Heart left ventricle (tissue), 13 donors: ENCODE data around the gene ULK4.

Experiments
- CTCF ChIP-seq, 12 donors: fragments of 200-600 bp; sonication (generic) in 4 of 12; IDR thresholded peaks; one replicate each; pipeline versions ENCODE4 v1.5.0 to v1.8.0; 2018 to 2022; ENCODE audit warnings: antibody characterized with exemption in 12 of 12, mild to moderate bottlenecking in 5 of 12
- POLR2A ChIP-seq, 2 donors: fragments of 450-650 bp; IDR thresholded peaks; one replicate each; pipeline ENCODE4 v1.6.1; 2017; ENCODE audit warnings: antibody characterized with exemption in 2 of 2, mild to moderate bottlenecking in 2 of 2, moderate library complexity in 2 of 2
- donor health status: ischemic (EF 13 %, LVEDD 7.1; RV severe dilation, severe dysfunction).
- donor health status: DM: no; HTN: yes; CAD: no.
- donor health status: DM: no; HTN: no; CAD: no.
- donor health status: ischemic (EF 25% LVEDD 6.9; RV normal size, moderate dysfunction).
- donor health status: ischemic (EF 25% LVEDD 5.7; RV mildly dilated, moderate dysfunction).
- donor health status: ischemic (EF 35%, LVEDD 5.7; RV mildly dilated, moderate dysfunction).
- donor health status: nonischemic (EF 11% LVEDD 7.7; RV severe dilation, severe dysfunction).
- donor health status: DM: yes; HTN: yes; CAD: no.
- donor health status: PGD.
- donor health status: ischemic (EF 29% LVEDD 5.4; RV normal size, mild dysfunction).
- donor health status: nonischemic (EF 23%, LVEDD 6.1; RV moderate dilation, normal function).

- TF ChIP-seq CTCF (IDR thresholded peaks at IDR 0.05): no peak
- no peak for TF ChIP-seq POLR2A (IDR thresholded peaks at IDR 0.05)
Measured at GRCh38 chr3:41302295-41302694, 659.6 kb downstream of the ULK4 start.
